ENCODE data around the gene RHD.

GRCh38 chr1:25355841-25356395 lies 83.6 kb downstream of the RHD start:
- TF ChIP-seq STAT1 (IDR thresholded peaks at IDR 0.05; ENCODE audit: unreplicated experiment) (no peak), REST (IDR thresholded peaks at IDR 0.05; ENCODE audit: unreplicated experiment) (no peak)
- TF ChIP-seq, protein P1, sequence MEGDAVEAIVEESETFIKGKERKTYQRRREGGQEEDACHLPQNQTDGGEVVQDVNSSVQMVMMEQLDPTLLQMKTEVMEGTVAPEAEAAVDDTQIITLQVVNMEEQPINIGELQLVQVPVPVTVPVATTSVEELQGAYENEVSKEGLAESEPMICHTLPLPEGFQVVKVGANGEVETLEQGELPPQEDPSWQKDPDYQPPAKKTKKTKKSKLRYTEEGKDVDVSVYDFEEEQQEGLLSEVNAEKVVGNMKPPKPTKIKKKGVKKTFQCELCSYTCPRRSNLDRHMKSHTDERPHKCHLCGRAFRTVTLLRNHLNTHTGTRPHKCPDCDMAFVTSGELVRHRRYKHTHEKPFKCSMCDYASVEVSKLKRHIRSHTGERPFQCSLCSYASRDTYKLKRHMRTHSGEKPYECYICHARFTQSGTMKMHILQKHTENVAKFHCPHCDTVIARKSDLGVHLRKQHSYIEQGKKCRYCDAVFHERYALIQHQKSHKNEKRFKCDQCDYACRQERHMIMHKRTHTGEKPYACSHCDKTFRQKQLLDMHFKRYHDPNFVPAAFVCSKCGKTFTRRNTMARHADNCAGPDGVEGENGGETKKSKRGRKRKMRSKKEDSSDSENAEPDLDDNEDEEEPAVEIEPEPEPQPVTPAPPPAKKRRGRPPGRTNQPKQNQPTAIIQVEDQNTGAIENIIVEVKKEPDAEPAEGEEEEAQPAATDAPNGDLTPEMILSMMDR (conservative IDR thresholded peaks at IDR 0.05; ENCODE audit: low read depth in 2 of 2) = no peak

Data from GM23338 (cell line).